ENCODE results near the gene TRAK2. TPM values are rescaled to one million over a fixed set of nuclear protein-coding genes. Genes with fewer than 3 reads are reported as not detected.

TRAK2 gene
- total RNA-seq, 1 donor from 2014 or later = 20.1 TPM

DNA sequence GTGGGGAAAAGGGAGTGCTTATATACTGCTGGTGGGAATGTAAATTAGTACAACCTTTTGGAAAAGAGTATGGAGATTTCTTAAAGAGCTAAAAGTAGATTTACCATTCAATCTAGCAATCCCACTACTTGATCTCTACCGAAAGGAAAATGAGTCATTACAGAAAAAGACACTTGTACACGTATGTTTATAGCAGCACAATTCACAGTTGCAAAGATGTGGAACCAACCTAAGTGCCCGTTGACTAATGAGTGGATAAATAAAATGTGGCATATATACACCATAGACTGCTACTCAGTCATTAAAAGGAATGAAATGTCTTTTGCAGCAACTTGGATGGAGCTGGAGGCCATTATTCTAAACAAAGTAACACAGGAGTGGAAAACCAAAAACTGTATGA is 123.6 kb downstream of the TRAK2 start:
- TF ChIP-seq, protein P1, sequence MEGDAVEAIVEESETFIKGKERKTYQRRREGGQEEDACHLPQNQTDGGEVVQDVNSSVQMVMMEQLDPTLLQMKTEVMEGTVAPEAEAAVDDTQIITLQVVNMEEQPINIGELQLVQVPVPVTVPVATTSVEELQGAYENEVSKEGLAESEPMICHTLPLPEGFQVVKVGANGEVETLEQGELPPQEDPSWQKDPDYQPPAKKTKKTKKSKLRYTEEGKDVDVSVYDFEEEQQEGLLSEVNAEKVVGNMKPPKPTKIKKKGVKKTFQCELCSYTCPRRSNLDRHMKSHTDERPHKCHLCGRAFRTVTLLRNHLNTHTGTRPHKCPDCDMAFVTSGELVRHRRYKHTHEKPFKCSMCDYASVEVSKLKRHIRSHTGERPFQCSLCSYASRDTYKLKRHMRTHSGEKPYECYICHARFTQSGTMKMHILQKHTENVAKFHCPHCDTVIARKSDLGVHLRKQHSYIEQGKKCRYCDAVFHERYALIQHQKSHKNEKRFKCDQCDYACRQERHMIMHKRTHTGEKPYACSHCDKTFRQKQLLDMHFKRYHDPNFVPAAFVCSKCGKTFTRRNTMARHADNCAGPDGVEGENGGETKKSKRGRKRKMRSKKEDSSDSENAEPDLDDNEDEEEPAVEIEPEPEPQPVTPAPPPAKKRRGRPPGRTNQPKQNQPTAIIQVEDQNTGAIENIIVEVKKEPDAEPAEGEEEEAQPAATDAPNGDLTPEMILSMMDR (IDR thresholded peaks at IDR 0.05) = no peak
- intact Hi-C loops (cut with micrococcal nuclease) = no loop called here
- H3K36me3 Mint-ChIP-seq (ENCODE audit: low read depth) = peaks cover 17% of the 10 kb centered on the region
- H3K4me1 Mint-ChIP-seq = no peaks in the 10 kb centered on the region
- H3K27ac Mint-ChIP-seq = no peak overlapping the region
- peaks cover 22% of the 10 kb centered on the region for H3K9me3 Mint-ChIP-seq
- ChIA-PET POLR2A (no interaction called here), CTCF (no interaction called here)
- ATAC-seq (ENCODE audit: low read depth) (no peak), DNase-seq (no peak)
- H3K4me3 Mint-ChIP-seq = no peak overlapping the region
- H3K27me3 Mint-ChIP-seq = no peaks in the 10 kb centered on the region

Other genes with a start within 250 kb of the TRAK2 start
- gene CASP8, start 190.9 kb downstream of the TRAK2 start, total RNA-seq = 74.2 and 84.4 TPM in 2 replicates
- gene FLACC1, start 94.1 kb downstream of the TRAK2 start, total RNA-seq = 3.5 and 4.6 TPM in 2 replicates
- gene STRADB, start 282 bp upstream of the TRAK2 start, total RNA-seq = 17.8 and 23.3 TPM in 2 replicates
- gene TMEM237, start 192.0 kb upstream of the TRAK2 start, total RNA-seq = 2.8 and 4.0 TPM in 2 replicates
- gene MPP4, start 247.2 kb upstream of the TRAK2 start, total RNA-seq = not detected in 2 replicates

All from activated B cell treated with CpG ODN at 0.5 μM for 24 hours (primary cell).